ENCODE measurements around the gene CENPN.

Gene CENPN

GRCh38 chr16:81006813-81007695, at the start of gene CENPN, which contains the start of gene CMC2:
CENPN (plus strand) TSS chr16:81007214; CDS start chr16:81011940, 4,726 bp downstream.
CMC2 (minus strand) TSS chr16:81006885; CDS start chr16:80997394, 9,491 bp downstream.
- DNase-seq (ENCODE audit: low read depth), result peak; percentile 94

DNA sequence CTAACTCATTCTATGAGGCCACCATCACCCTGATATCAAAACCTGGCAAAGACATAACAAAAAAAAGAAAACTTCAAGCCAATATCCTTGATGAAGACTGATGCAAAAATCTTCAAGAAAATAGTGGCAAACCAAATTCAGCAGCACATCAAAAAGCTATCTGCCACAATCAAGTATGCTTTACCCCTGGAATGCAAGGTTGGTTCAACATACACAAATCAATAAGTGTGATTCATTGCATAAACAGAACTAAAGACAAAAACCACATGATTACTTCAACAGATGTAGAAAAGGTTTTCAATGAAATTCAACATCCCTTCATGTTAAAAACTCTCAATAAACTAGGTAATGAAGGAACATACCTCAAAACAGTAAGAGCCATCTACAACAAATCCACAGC, 48.7 kb upstream of the CENPN start:
- DNase-seq (ENCODE audit: low read depth), result no peak

GRCh38 chr16:80962879-80963278, 44.1 kb upstream of the CENPN start:
- no peak for DNase-seq (ENCODE audit: low read depth)

- DNase-seq (ENCODE audit: low read depth), result no peak
Measured at GRCh38 chr16:80964351-80964750, 42.7 kb upstream of the CENPN start.

DNA sequence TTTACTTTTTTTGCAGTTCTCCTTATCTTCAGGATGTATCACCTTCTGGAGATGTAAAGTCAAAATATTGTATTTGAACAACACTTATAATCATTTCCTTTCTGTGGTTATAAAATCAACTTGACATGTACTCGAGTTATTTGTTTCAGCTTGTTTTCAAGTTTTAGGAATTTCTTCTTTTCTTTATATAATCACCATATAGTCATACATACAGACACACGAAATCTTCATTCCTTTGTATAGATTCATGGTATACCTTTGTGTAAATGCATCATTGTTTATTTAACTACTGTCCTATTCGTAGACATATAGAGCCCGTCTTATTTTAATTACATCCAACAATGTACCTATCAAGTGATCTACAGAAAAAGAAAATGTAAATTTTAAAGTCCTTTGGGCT, 40.4 kb upstream of the CENPN start:
- no peak for DNase-seq (ENCODE audit: low read depth)

DNA sequence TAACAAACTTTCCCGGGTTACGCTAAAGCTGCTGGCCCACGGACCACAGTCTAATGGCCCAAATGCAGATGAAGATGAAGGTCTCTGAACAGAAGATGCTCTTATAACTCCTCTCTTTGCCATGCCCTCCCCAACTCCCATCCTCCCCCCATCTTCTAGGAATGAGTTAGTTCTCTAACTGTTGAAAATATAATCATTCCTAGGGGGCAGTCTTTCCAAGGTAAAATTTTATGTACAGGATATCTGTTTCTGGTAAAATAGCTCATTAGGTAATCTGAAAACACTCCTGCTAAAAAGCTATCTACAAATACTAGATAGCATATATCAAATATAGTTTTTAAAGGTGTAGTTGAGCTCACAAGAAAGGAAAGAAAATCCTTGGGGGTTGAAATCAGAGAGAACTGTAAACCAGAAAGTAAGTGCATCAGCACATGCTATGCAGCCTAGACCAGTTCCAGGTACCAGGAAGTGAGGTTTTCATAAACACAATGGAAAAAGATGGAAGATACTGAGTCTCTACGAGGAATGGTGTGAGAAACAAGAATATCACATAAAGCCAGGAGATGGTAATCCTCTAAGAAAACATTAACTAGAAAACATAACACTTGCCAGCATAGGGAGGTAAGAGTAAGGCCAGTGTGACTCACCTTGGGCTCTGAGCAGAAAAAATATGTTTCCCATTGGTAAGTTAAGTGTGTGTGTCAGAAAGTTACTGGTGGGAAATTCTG, 38.5 kb upstream of the CENPN start:
- DNase-seq (ENCODE audit: low read depth), result no peak

DNA sequence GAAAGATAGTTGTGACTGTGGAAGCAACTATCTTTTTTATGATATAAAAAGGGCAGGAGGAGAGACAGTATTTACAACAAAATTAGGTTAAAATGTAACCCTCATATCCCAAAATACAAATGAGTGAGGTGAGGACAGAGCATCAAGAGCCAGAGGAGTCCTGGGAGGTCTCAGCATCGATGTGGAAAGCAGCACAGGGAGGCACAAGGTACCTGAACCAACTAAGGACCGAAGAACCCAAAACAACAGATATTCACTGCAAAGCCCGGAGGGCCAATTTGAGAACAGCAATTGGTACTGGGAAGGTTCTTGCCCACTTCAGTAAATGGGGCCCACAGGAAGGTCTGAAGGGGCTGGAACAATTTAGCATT, 37.9 kb upstream of the CENPN start:
- DNase-seq (ENCODE audit: low read depth), result no peak

DNA sequence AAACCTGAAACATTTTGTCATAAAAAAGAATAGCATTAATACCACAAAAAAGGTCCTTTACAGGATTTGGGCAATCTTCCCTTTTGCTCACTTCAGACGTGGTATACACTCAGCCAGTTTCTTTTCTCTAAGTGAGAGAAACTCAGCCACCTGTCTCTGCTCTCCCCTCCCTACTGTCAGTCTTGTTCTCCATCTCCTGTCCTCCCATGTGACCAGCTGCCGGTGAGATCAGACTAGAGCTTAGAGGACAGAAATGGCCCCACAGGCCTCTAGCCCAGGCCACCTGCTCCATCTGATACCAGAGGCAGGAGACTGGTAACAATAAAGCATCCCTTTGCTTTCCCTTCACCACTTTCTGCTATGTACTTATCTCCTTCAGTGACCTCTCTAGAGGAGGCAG, 35.2 kb upstream of the CENPN start:
- DNase-seq (ENCODE audit: low read depth), result no peak

- DNase-seq (ENCODE audit: low read depth), result no peak
Measured at GRCh38 chr16:80972611-80973010, 34.4 kb upstream of the CENPN start.

DNA sequence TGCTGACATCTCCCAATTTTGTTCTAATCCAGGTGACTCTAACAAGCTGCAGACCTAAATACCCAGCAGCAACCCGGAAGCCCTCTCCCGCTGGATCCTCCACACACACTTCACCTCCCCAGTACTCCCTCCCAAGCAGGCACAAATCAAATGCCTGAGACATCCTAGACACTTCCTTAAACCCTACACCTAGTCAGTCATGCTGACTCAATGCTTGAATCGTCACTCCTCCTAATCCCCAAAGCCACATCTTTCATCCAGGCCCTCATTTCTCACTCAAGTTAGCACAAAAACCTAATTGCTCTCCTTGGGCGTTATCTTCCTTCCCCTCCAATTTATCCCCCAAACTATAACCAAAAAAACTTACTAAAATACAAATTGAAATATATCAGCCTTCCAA, 33.0 kb upstream of the CENPN start:
- DNase-seq (ENCODE audit: low read depth), result no peak

DNA sequence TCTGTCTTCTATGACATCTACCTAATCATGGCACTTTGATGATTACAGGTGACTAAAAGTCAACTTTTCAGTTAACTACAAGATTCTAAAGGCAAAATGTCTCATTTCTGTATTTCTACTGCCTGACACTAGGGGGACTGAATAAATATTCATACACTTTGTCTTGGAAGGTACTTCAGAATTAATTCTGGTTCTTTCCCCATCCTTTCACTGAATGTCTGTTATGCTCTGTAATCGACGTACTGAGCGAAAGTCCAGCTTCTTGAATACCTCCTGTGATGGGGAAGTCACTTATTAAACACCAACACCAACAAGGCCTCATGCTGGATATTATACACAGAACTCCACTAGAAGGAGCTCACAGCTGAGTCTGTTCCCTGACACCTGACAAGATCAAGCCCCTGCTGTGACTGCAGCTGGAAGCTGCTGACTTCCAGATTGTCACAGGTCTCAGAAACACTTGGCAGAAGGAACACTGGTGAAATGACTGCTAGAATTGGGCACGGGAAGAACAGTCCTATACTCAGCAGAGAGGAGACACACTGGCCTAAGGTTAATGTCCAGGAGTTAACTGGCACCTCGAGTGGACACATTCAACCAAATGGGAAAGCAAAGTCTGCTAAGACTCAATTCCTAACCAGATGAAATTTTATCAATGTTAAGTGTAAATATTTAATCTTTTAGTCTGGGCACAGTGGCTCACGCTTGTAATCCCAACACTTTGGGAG, 32.2 kb upstream of the CENPN start:
- DNase-seq (ENCODE audit: low read depth), result no peak

DNA sequence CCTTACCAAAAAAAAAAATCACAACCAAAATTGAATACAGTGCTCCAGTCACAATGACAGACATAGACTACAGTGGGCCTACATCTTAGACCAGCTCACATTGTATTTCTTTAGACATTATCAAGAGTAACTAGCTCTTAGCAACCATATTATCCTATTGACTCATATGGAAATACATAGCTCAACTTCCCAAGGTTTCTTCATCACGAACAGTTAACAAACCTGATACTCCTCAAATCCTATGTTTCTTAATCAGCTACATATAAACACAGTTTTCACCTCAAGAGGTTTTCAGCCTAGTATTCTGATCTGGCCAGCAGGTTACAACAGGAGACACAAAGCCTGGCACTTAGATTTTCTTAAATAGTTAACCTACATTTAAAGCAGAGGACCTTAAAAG, 30.1 kb upstream of the CENPN start:
- DNase-seq (ENCODE audit: low read depth), result no peak

- DNase-seq (ENCODE audit: low read depth), result no peak
Measured at GRCh38 chr16:80981103-80981502, 25.9 kb upstream of the CENPN start.

DNA sequence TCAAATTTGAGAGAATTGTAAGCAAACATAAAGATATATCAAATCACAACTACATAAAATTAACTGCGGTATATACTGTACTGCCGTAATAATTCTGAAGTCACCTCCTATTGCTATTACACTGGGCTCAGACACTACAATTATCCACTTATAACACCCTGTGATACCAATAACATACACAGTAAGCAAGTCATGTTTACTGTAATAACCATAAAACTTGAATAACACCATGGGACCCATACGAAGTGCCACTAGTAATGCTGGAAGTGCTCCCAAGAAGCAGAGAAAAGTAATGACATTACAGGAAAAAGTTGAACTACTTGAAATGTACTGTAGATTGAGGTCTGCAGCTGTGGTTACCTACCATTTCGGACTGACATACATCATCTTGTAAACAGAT, 24.4 kb upstream of the CENPN start:
- no peak for DNase-seq (ENCODE audit: low read depth)

DNA sequence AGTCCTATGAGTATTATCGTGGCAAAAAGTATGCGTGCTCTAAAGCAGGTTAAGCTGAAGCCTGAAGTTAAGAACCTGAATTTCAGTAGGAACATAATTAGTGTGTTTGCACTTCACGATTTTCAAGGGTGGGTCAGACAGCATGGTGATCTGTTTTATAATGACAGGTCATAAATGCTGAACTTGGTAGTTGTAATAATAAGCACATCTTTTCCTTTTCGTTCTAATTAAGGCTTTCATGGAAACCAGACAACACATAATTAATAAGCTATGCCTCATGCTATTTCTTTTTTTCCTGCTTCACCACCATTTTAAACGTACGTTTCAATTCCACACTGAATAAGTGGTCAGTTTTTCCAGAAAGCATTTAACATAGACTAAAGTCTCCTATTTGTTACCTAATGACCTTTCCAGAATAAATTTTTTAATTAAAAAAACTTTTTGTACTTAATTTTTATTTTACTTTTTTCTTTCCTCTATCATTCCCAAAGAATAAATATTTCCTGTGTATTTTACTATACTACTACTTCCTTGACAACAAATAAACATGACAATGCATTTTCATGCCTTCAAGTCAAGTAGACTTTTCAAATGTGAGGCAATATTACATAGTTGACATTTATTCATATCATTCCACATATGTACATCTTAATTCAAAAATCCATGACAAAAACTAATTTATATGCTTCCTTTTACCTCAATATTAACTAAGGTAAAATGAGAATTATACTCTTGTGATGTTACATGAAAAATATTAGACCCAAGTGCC, 22.7 kb upstream of the CENPN start:
- DNase-seq (ENCODE audit: low read depth), result no peak

DNA sequence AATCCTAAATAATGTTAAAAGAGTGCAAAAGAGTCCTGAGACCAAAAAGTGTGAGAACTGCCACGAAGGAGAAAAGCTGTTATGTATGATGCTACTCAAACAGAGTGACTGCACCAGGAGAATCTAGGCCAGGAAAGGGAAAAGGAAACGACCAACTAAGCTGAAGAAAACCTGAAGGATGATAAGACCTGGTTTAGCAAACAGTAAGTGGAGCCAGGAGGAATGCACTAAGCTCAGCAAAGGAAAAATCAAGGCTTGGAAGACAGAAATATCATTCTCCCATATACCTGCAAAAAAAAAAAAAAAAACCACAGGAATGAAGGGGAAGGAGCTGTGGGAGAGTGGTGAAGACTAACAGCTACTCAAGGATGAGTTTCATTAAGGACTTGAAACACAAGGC, 21.4 kb upstream of the CENPN start:
- no peak for DNase-seq (ENCODE audit: low read depth)

DNA sequence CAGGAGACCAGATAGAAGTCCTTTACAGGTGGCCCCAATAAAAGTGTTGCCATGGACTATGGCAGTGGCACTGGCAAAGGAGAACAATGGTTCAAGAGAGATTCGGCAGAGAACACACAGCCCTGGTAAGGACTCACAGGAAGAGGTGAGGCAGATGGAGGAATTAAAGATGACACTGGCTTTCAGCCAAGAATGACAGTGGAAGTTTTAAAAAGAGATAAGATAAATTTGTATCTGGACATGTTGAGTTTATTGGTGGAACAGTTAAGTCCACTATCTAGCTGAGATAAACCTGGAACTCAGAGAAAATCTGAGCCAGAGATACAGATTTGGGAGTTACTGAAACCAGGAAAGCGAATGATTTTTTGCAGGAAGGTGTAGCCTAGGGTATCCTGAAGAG, 20.5 kb upstream of the CENPN start:
- DNase-seq (ENCODE audit: low read depth), result no peak

- no peak for DNase-seq (ENCODE audit: low read depth)
Measured at GRCh38 chr16:80988756-80989155, 18.3 kb upstream of the CENPN start.

DNA sequence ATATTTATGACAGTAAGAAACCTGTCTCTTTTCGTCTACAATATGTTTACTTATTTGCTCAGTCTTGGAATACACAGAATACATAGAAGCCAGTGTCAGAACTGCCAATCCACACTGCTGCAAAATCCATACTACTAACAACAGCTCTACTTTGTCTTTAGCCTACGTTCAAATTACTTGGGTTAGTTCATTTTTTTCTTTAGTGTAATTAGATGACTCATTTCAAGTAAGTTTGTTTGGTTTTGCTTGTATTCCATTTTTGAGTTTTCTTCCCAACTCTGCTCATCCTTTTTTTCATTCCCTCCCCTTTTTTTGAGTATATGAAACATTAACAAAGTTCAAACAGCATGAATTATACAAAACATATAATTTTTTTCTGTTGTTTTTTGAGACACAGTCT, 17.2 kb upstream of the CENPN start:
- DNase-seq (ENCODE audit: low read depth), result no peak

- no peak for DNase-seq (ENCODE audit: low read depth)
Measured at GRCh38 chr16:80990577-80990976, 16.4 kb upstream of the CENPN start.

DNA sequence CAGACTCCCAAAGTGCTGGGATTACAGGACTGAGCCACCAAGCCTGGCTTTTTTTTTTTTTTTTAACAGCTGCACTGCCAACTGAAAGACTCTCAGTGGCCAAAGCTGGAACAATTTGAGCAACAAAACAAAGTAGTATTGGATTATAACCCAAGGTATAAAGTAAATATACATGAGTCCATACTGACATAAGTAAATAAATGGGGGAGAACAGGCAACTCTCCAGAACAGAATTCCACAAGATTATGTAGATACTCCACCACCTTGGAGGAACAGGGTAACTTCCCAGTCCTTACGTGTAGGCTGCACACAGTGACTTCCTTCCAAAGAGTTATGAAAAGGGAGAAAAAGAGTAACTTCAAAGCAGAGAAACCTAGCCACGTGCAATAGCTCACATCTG, 16.0 kb upstream of the CENPN start:
- no peak for DNase-seq (ENCODE audit: low read depth)
